SK-N-SH (cell line): Measurements from ENCODE around the gene TMEM63B. TPM values are rescaled to one million over a fixed set of nuclear protein-coding genes. Genes with fewer than 3 reads are reported as not detected.

Experiments
- CTCF ChIA-PET: fragments of 300-600, 350-600 bp; formaldehyde crosslinking; extraction: SDS; loops from one replicate; lab custom pipeline; 2021; lab: Yijun Ruan, JAX
- POLR2A ChIA-PET: fragments of 350-600 bp; sonication (Branson Sonifier 250); formaldehyde crosslinking; extraction: SDS; loops from one replicate; lab custom pipeline; 2020; ENCODE audit warnings: antibody characterized with exemption, inconsistent platforms; lab: Yijun Ruan, JAX
- DNase-seq: peaks from one replicate; pipeline ENCODE4 v3.0.0; 2012
- H2AFZ ChIP-seq: fragments of 200-600 bp; sonication (generic); 2 replicates; pipeline ENCODE4 v1.8.1; 2016; ENCODE audit warnings: antibody characterized with exemption, mild to moderate bottlenecking, low read depth
- H3F3A ChIP-seq: fragments of 200-600 bp; sonication (generic); replicated peaks from 2 replicates; pipeline ENCODE3; 2016; ENCODE audit warnings: antibody characterized with exemption, mild to moderate bottlenecking; ENCODE audit not compliant: insufficient read depth
- H3K27ac ChIP-seq, 2 experiments: fragments of 200-500 bp in 1 of 2; fragments of 200-600 bp in 1 of 2; sonication (Bioruptor generic) in 1 of 2; sonication (generic), shearing (Covaris generic) in 1 of 2; 2 replicates each; pipeline versions ENCODE4 v1.5.1 to v1.6.1; 2014 to 2016; ENCODE audit warnings: low read depth in 2 of 2, inconsistent platforms in 1 of 2, low read length in 1 of 2, mild to moderate bottlenecking in 1 of 2, mixed read lengths in 1 of 2
- H3K27me3 ChIP-seq: fragments of 200-600 bp; sonication (generic), shearing (Covaris generic); 2 replicates; pipeline ENCODE4 v1.6.1; 2016; ENCODE audit warnings: mixed run types; ENCODE audit not compliant: insufficient read depth
- H3K36me3 ChIP-seq, 2 experiments: fragments of 200-500 bp in 1 of 2; fragments of 200-600 bp in 1 of 2; sonication (Bioruptor generic) in 1 of 2; sonication (generic) in 1 of 2; replicated peaks in 1 of 2; 2 replicates each; pipeline versions ENCODE3 to v1.5.1; 2014 to 2016; ENCODE audit warnings: low read length in 1 of 2, mild to moderate bottlenecking in 1 of 2; ENCODE audit not compliant: insufficient read depth in 2 of 2, control insufficient read depth in 1 of 2
- H3K4me1 ChIP-seq, 2 experiments: fragments of 200-500 bp in 1 of 2; fragments of 200-600 bp in 1 of 2; sonication (Bioruptor generic) in 1 of 2; sonication (generic), shearing (Covaris generic) in 1 of 2; 2 replicates each; pipeline versions ENCODE4 v1.5.1 to v1.6.1; 2014 to 2016; ENCODE audit warnings: low read depth in 1 of 2, low read length in 1 of 2, mixed run types in 1 of 2; ENCODE audit not compliant: insufficient read depth in 2 of 2, control insufficient read depth in 1 of 2
- H3K4me2 ChIP-seq: fragments of 200-600 bp; sonication (generic), shearing (Covaris generic); 2 replicates; pipeline ENCODE4 v1.6.1; 2017; ENCODE audit warnings: mixed run types
- H3K4me3 ChIP-seq, 2 experiments: fragments of 200-500 bp in 1 of 2; fragments of 200-600 bp in 1 of 2; sonication (Bioruptor generic) in 1 of 2; sonication (generic), shearing (Covaris generic) in 1 of 2; 2 replicates each; pipeline versions ENCODE4 v1.5.1 to v1.8.1; 2014 to 2016; ENCODE audit warnings: low read depth in 2 of 2, inconsistent platforms in 1 of 2, low read length in 1 of 2, mild to moderate bottlenecking in 1 of 2, mixed read lengths in 1 of 2, moderate library complexity in 1 of 2
- H3K79me2 ChIP-seq: fragments of 200-600 bp; sonication (generic); 2 replicates; pipeline ENCODE4 v1.8.1; 2017; ENCODE audit warnings: mild to moderate bottlenecking; ENCODE audit not compliant: insufficient read depth
- H3K9ac ChIP-seq: fragments of 200-600 bp; sonication (generic); 2 replicates; pipeline ENCODE4 v1.6.1; 2017; ENCODE audit warnings: mixed run types
- H3K9me2 ChIP-seq: fragments of 200-600 bp; sonication (generic); 2 replicates; pipeline ENCODE4 v1.6.1; 2017; ENCODE audit warnings: mixed run types
- H3K9me3 ChIP-seq: fragments of 200-600 bp; sonication (generic); 2 replicates; pipeline ENCODE4 v1.6.1; 2017; ENCODE audit warnings: mixed run types, mild to moderate bottlenecking, moderate library complexity
- H4K20me1 ChIP-seq: fragments of 200-600 bp; sonication (generic); 2 replicates; pipeline ENCODE4 v1.6.1; 2017; ENCODE audit warnings: mild to moderate bottlenecking, mixed run types; ENCODE audit not compliant: insufficient read depth
- CHD2 ChIP-seq: fragments of 150-350 bp; IDR thresholded peaks from 2 replicates; pipeline ENCODE4 v1.6.1; 2018; ENCODE audit warnings: low read length; ENCODE audit not compliant: partially characterized antibody
- FOSL2 ChIP-seq: IDR thresholded peaks from 2 replicates; pipeline ENCODE4 v1.4.0; 2012; ENCODE audit warnings: low read depth, mild to moderate bottlenecking, moderate library complexity, borderline replicate concordance
- GATA2 ChIP-seq: sonication (generic); formaldehyde crosslinking; IDR thresholded peaks from 2 replicates; pipeline ENCODE4 v1.5.0; 2020; ENCODE audit warnings: mild to moderate bottlenecking, missing genetic modification reagents
- MEF2A ChIP-seq: IDR thresholded peaks from 2 replicates; pipeline ENCODE4 v1.4.0; 2012; ENCODE audit warnings: low read depth, borderline replicate concordance
- NFIC ChIP-seq: IDR thresholded peaks from 2 replicates; pipeline ENCODE4 v1.4.0; 2012; ENCODE audit warnings: borderline replicate concordance
- RAD21 ChIP-seq: IDR thresholded peaks from 2 replicates; pipeline ENCODE4 v1.6.1; 2012; ENCODE audit warnings: mild to moderate bottlenecking, low read length
- REST ChIP-seq: IDR thresholded peaks from 2 replicates; pipeline ENCODE4 v1.6.1; 2012; ENCODE audit warnings: mild to moderate bottlenecking, low read depth, low read length, moderate library complexity
- RFX5 ChIP-seq: IDR thresholded peaks from 2 replicates; pipeline ENCODE4 v1.6.1; 2012; ENCODE audit warnings: mild to moderate bottlenecking, improper control_type of control experiment, low read length
- RXRA ChIP-seq: IDR thresholded peaks from 2 replicates; pipeline ENCODE4 v1.4.0; 2012; ENCODE audit warnings: low read depth, mild to moderate bottlenecking, borderline replicate concordance
- TAF1 ChIP-seq: IDR thresholded peaks from 2 replicates; pipeline ENCODE4 v1.6.1; 2012; ENCODE audit warnings: low read depth, mild to moderate bottlenecking, low read length, moderate library complexity, borderline replicate concordance
- TCF12 ChIP-seq: IDR thresholded peaks from 2 replicates; pipeline ENCODE4 v1.4.0; 2012
- USF1 ChIP-seq: IDR thresholded peaks from 2 replicates; pipeline ENCODE4 v1.4.0; 2012; ENCODE audit warnings: low read depth, borderline replicate concordance
- YY1 ChIP-seq: IDR thresholded peaks from 2 replicates; pipeline ENCODE4 v1.4.0; 2012; ENCODE audit warnings: low read depth, mild to moderate bottlenecking
- WGBS: methylation state at CpG from one replicate; pipeline ENCODE4 v1.1.6; 2017; ENCODE audit warnings: low lambda C conversion rate; 5-methylcytosine and 5-hydroxymethylcytosine counted together
- polyA plus RNA-seq, 3 experiments: library from polyadenylated mRNA; depleted of rRNA; stranded (reverse); fragments of >200 nt; gene quantifications; 2 replicates each; pipeline ENCODE4 v1.2.3, GENCODE V29; 2012

Gene TMEM63B
- polyA plus RNA-seq, 1 of the 3 experiments (the other 2 are of a cell fraction) = 52.7 TPM

- H3K9me3 ChIP-seq = no peaks in the 10 kb centered on the region
- H2AFZ ChIP-seq = no peak overlapping the region
- WGBS = 91% methylated on average over 10 of the region's 10 CpGs
- peaks cover 0 to 20% of the 10 kb centered on the region in 2 experiments for H3K36me3 ChIP-seq
- TF ChIP-seq USF1 = no peak
- no peak for TF ChIP-seq TAF1
- ChIA-PET POLR2A (no interaction called here), CTCF (interaction anchor here (0.9 to 2.3 kb wide), 6 partner anchors 15 to 99 kb away, joined by 3 to 6 read pairs (median 4); no protein-coding TSS in a partner anchor)
- H3K9ac ChIP-seq = no peak overlapping the region
- DNase-seq = no peak
- H3K4me2 ChIP-seq = no peak overlapping the region
- H3K27me3 ChIP-seq = no peaks in the 10 kb centered on the region
- H3F3A ChIP-seq = peaks cover 3% of the 10 kb centered on the region
- no peak overlapping the region for H3K4me3 ChIP-seq
- peaks cover 0 to 10% of the 10 kb centered on the region in 2 experiments; a peak in 1 of 4 replicates for H3K4me1 ChIP-seq
- peaks cover 13% of the 10 kb centered on the region; the same call in 1 of the 2 replicates for H3K79me2 ChIP-seq
- peaks cover 5% of the 10 kb centered on the region; the same call in 1 of the 2 replicates for H4K20me1 ChIP-seq
- no peak overlapping the region for H3K27ac ChIP-seq
- no peaks in the 10 kb centered on the region for H3K9me2 ChIP-seq
These were observed 7.9 kb downstream of the TMEM63B start for GRCh38 chr6:44135173-44135758.

- Histone ChIP-seq H3K4me2 (no peak overlapping the region), H3K27ac (no peak overlapping the region), H3K9me3 (no peaks in the 10 kb centered on the region), H4K20me1 (peaks cover 5% of the 10 kb centered on the region; the same call in 1 of the 2 replicates), H3K36me3 (peaks cover 0 to 24% of the 10 kb centered on the region in 2 experiments), H3K9me2 (no peaks in the 10 kb centered on the region), H3K4me1 (peaks cover 0 to 10% of the 10 kb centered on the region in 2 experiments; a peak in 1 of 4 replicates), H3K79me2 (peaks cover 8% of the 10 kb centered on the region; the same call in 1 of the 2 replicates), H2AFZ (no peak overlapping the region), H3F3A (peaks cover 3% of the 10 kb centered on the region), H3K9ac (no peak overlapping the region), H3K4me3 (no peak overlapping the region), H3K27me3 (no peaks in the 10 kb centered on the region)
- TF ChIP-seq RXRA (no peak), REST (no peak), CHD2 (no peak), GATA2 (CRISPR knock-in tag) (no peak), YY1 (no peak), TCF12 (no peak), MEF2A (no peak), NFIC (no peak), FOSL2 (no peak), RAD21 (no peak), RFX5 (no peak)
- ChIA-PET CTCF (interaction anchor here (0.9 to 2.3 kb wide), 6 partner anchors 14 to 98 kb away, joined by 3 to 6 read pairs (median 4); no protein-coding TSS in a partner anchor), POLR2A (no interaction called here)
- no peak for DNase-seq
- 98% methylated on average over 7 of the region's 7 CpGs for WGBS
These were observed 8.5 kb downstream of the TMEM63B start for GRCh38 chr6:44135875-44136274.
